Dermis microvascular lymphatic vessel endothelial cell (primary cell): ENCODE results near the gene H3-3A. TPM values are rescaled to one million over a fixed set of nuclear protein-coding genes. Genes with fewer than 3 reads are reported as not detected.

Experiments
- DNase-seq, 2 donors: peaks; one replicate each; pipeline versions ENCODE4 v3.0.0 to v3.0.0-alpha.2; 2010; ENCODE audit warnings: low read depth in 2 of 2
- total RNA-seq: library from RNA; depleted of rRNA; stranded (reverse); fragments of >200 nt; gene quantifications from 2 replicates; pipeline ENCODE4 v1.2.1, GENCODE V29; 2014

Gene H3-3A
- total RNA-seq, 1 donor from 2014 or later = 183 TPM

- DNase-seq = peak; percentile 70 to 71
Observed at GRCh38 chr1:226110249-226111097, 48.0 kb downstream of the H3-3A start.

- no peak for DNase-seq
Observed at GRCh38 chr1:226111098-226111882, 48.8 kb downstream of the H3-3A start.

- no peak for DNase-seq
Observed at GRCh38 chr1:226111883-226112261, 49.4 kb downstream of the H3-3A start.

- DNase-seq = no peak
Observed at GRCh38 chr1:226112626-226113025, 50.1 kb downstream of the H3-3A start.

GRCh38 chr1:226116673-226117072 is 54.2 kb downstream of the H3-3A start:
- DNase-seq = no peak

- DNase-seq = no peak
Observed at GRCh38 chr1:226117330-226117729, 54.8 kb downstream of the H3-3A start.

GRCh38 chr1:226118357-226118756 is 55.8 kb downstream of the H3-3A start:
- DNase-seq = no peak

- DNase-seq = no peak
Observed at GRCh38 chr1:226119169-226119568, 56.7 kb downstream of the H3-3A start.

GRCh38 chr1:226120398-226120797 is 57.9 kb downstream of the H3-3A start:
- no peak for DNase-seq

GRCh38 chr1:226121049-226121586 is 58.6 kb downstream of the H3-3A start:
- no peak for DNase-seq

Other genes with a start within 250 kb of the H3-3A start
- gene TMEM63A, start 180.3 kb upstream of the H3-3A start, total RNA-seq = 3.6 and 6.4 TPM in 2 replicates
- not detected in 2 replicates for gene LEFTY1, start 173.6 kb upstream of the H3-3A start, total RNA-seq
- 23.0 and 31.6 TPM in 2 replicates for gene PYCR2, start 138.5 kb upstream of the H3-3A start, total RNA-seq
- not detected in 2 replicates for gene LEFTY2, start 121.5 kb upstream of the H3-3A start, total RNA-seq
- 19.4 and 28.6 TPM in 2 replicates for gene SDE2, start 63.4 kb upstream of the H3-3A start, total RNA-seq
- gene ACBD3, start 124.0 kb downstream of the H3-3A start, total RNA-seq = 27.9 and 32.0 TPM in 2 replicates
- 0.13 TPM in 2 replicates for gene MIXL1, start 160.9 kb downstream of the H3-3A start, total RNA-seq
- gene LIN9, start 246.4 kb downstream of the H3-3A start, total RNA-seq = 4.3 and 5.6 TPM in 2 replicates